NOMO-1 treated with DMSO at 0.1 percent for 48 hours (cell line): ENCODE measurements around the gene TMEM232.
"Not testable (repeated sequence)": the region's sequence is repeated elsewhere in the genome, so short reads cannot be mapped to it uniquely, and the experiment has no call there.

Source experiments
- DNase-seq: peaks from one replicate; lab custom pipeline; 2025; ENCODE audit not compliant: unreplicated experiment; lab: John Stamatoyannopoulos, UW

Gene TMEM232

GRCh38 chr5:110625376-110625999 is 101.0 kb downstream of the TMEM232 start:
- peak; percentile 20 for DNase-seq

DNA sequence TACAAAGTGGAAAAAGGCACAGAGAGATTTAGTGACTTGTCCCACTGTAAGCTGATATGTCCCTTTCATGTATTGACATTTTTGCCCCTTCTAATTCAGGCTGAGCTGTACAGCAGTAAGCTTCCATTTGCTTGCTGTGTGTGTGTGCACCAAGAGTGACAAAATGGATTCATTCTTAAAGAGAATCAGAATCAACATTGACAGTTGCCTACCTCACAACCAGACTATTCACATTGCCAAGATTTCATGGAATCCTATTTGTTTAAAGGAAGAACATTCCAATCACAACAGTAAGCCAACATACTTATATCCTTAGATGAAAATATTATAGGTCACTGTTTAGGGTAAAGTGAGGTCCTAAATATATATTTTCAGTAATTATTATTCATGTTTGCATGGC is 102.6 kb downstream of the TMEM232 start:
- no peak for DNase-seq

DNA sequence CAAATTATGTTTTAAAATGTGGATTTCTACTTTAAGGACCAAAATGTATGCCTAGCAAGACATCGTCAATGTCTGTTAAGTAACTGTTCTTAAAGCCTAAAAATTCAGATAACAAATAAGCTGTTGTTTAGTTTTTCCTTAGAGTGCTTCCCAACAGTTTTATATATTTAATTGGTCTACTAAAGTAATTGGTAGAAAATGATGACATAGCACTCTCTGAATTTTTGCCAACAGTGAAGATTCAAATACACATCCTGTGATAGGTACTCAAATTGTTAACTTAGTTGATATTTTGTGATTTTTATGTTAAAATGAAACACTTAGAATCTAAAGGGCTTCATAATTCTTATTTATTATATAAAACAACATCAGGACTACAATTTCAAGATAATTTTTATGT is 107.5 kb downstream of the TMEM232 start:
- DNase-seq, result no peak

DNA sequence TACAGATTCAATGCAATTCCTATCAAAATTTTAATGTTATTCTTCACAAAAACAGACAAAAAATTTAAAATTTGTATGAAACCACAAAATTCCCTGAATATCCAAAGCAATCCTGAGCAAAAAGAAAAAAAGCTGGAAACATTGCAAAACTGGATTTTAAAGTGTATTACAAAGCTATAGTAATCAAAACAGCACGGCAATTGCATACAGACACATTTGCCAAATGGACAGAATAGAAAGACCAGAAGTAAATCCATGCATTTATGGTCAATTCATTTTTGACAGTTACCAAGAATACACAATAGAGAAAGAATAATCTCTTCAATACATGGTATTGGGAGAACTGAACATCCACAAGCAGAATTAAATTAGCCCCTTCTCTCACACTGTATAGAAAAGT is 110.5 kb downstream of the TMEM232 start:
- DNase-seq, result no peak

- DNase-seq, result no peak
These were observed 113.7 kb downstream of the TMEM232 start for GRCh38 chr5:110612794-110613247.

GRCh38 chr5:110611817-110612216 is 114.7 kb downstream of the TMEM232 start:
- DNase-seq, result no peak

GRCh38 chr5:110594866-110595265 is 131.6 kb downstream of the TMEM232 start:
- DNase-seq, result no peak

DNA sequence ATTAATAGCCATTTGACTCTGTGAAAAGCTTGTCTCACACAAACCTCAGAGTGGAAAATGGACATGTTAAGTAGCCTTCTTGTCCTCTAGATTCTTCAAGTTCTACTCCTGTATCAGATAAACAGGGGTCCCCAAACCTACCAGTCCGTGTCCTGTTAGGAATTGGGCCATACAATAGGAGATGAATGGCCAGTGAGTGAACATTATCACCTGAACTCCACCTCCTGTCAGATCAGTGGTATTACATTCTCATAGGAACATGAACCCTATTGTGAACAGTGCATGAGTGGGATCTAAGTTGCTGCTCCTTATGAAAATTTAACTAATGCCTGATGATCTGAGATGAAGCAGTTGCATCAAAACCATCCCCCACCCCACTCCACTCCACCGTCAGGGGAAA is 136.3 kb downstream of the TMEM232 start:
- DNase-seq, result no peak

DNA sequence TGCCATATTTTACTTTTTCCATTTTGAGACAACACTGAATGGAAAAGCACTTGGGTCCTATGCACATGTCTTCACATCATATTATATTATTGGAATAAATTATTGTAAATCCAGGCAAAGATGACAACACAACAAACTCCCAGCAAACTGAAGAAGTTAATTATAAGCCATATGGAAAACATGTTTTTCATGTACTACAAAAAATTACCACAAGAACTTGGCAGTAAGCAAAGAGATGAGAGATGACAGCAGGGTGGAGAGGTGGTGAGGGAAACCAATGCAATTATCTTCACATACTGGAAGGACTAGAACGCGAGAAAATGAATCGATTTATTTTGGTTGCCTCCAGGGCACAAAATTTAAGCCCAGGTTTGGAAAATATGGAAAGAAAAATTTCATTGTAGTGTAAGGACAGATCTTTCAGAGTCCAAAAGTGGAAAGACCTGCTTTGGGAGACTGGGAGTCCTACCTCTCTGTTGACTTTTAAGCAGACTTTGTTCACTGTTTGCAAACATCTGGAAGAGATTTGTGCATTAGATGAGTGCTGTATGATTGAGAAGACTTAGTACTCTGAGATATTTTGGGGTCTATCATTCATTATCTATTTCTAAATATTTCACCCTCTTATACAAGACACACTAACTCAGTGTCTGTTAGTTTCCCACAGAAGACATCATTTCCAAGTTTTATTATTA is 138.0 kb downstream of the TMEM232 start:
- no peak for DNase-seq

GRCh38 chr5:110580625-110581024 is 145.8 kb downstream of the TMEM232 start:
- no peak for DNase-seq

DNA sequence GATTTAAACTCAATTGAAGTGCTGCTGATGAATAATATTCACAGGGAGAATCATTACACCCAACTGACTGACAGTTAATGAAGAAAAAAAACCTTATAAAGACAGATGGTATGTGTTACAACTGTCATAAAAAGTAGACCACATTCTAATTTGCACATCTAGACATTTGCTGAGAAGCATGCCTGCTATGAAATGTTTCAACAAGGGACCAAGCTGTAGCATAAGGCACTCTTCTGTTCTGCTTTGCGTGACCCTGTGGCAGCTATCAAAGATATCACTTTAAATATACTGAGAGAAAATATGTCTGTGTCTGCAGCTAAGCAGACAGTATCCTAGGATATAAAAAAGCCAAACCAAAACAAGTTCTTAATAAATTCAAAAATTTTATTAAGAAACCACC is 153.7 kb downstream of the TMEM232 start:
- no peak for DNase-seq

- DNase-seq, result no peak
These were observed 164.3 kb downstream of the TMEM232 start for GRCh38 chr5:110562191-110562590.

- DNase-seq, result no peak
These were observed 165.0 kb downstream of the TMEM232 start for GRCh38 chr5:110561510-110561909.

DNA sequence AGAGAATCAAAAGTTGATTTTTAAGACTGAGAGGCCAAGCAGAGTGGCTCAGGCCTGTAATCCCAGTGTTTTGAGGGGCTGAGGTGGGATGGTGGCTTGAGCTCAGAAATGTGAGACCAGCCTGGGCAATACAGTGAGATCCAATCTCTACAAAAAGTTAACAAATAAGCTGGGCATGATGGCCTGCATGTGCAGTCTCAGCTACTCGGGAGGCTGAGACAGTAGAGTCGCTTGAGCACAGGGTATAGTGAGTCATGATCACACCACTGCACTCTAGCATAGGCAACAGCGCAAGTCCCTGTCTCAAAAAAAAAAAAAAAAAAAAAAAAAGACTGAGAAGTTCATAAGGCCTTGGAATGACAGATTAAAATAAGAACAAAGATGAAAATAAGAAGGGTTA is 177.2 kb downstream of the TMEM232 start:
- DNase-seq, result no peak

DNA sequence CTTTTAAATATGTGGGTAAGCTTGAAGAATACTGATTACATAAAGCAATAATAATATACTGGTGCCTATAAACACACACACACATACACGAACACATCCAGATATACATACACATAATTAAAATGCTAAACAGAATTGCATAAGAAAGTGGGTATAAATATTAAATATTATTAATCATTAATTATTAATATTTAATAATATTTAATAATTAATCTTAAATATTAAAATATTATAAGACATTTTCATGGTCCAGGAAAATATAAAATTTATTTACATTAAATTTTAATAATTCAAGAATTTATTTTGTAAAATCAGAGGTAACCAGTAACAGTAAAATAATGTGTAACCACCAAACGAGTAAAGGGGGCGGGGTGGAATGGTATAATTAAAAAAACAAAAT is 178.3 kb downstream of the TMEM232 start:
- no peak for DNase-seq

DNA sequence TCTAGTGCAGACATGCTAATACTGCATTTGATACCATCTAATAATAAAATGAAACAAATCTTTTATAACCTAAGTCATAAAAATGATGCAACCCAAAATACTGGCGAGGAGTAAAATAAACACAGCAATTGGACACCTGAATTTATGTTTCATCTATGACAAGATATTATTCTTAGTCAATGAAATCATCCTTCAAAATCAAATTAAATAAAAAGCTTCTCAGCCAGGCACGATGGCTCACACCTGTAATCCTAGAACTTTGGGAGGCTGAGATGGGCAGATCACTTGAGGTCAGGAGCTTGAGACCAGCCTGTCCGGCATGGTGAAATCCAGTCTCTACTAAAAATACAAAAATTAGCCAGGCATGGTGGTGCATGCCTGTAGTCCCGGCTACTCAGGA is 179.0 kb downstream of the TMEM232 start:
- no peak for DNase-seq

- DNase-seq, result no peak
These were observed 180.8 kb downstream of the TMEM232 start for GRCh38 chr5:110545716-110546115.

GRCh38 chr5:110544603-110545002 is 181.9 kb downstream of the TMEM232 start:
- DNase-seq, result no peak

DNA sequence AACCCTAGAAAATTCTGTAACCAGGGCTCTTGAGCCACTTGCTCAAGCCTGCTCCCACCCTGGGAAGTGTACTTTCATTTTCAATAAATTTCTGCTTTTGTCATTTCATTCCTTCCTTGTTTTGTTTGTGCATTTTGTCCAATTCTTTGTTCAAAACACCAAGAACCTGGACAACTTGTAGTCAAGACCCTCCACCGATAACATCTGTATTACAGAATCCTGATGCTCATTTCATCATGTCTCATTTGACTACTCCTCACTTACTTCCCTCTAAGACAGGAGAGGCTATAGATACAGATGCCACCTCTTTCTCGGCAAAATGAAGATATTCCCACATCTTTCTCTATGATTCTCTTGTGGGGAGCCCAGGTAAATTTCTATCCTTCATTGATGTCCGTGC is 183.5 kb downstream of the TMEM232 start:
- DNase-seq, result no peak

GRCh38 chr5:110536120-110537115 is 190.1 kb downstream of the TMEM232 start:
- no peak for DNase-seq

DNA sequence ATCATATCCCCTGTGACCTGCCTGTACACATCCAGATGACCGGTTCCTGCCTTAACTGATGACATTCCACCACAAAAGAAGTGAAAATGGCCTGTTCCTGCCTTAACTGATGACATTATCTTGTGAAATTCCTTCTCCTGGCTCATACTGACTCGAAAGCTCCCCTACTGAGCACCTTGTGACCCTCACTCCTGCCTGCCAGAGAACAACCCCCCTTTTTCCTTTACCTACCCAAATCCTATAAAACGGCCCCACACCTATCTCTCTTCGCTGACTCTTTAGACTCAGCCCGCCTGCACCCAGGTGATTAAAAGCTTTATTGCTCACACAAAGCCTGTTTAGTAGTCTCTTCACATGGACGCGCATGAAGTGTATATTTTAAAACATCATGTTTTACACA is 191.3 kb downstream of the TMEM232 start:
- not testable (repeated sequence) for DNase-seq

- DNase-seq, result no peak
These were observed 200.7 kb downstream of the TMEM232 start for GRCh38 chr5:110525762-110526161.
